Endothelial cell of umbilical vein (primary cell): ENCODE results near the gene NR2C2. TPM values are rescaled to one million over a fixed set of nuclear protein-coding genes. Genes with fewer than 3 reads are reported as not detected.

ENCODE experiments used
- BruUV-seq: library from RNA; stranded (reverse); fragments of 400-500 nt; replicated peaks from 2 replicates; lab custom pipeline; 2021; lab: Mats Ljungman, UMichigan
- CTCF ChIA-PET: fragments of 300-600, 350-600 bp; sonication (Branson Sonifier 250); formaldehyde crosslinking; loops from one replicate; lab custom pipeline; 2021; ENCODE audit warnings: antibody characterized with exemption, inconsistent platforms; lab: Charles Lee
- POLR2A ChIA-PET: fragments of 300-600, 350-600 bp; sonication (Branson Sonifier 250); formaldehyde crosslinking; loops from one replicate; lab custom pipeline; 2021; ENCODE audit warnings: antibody characterized with exemption, inconsistent platforms; lab: Charles Lee
- DNase-seq: peaks from one replicate; pipeline ENCODE4 v3.0.0-alpha.2; 2011; ENCODE audit warnings: low read depth, low spot score
- FAIRE-seq: peaks from 2 replicates; lab custom pipeline; 2011; peaks lifted over from hg19 to GRCh38; lab: Jason Lieb, UNC
- H2AFZ ChIP-seq: 2 replicates; pipeline ENCODE4 v1.6.0; 2012; ENCODE audit warnings: low read depth, low read length, control low read depth, inconsistent platforms
- H3K27ac ChIP-seq: 2 replicates; pipeline ENCODE4 v1.5.1; 2011; ENCODE audit warnings: low read depth, mild to moderate bottlenecking, control low read depth, low read length, moderate library complexity; ENCODE audit not compliant: insufficient read depth
- H3K27me3 ChIP-seq, 2 experiments: 2 replicates each; pipeline versions ENCODE4 v1.6.0 to v1.6.1; 2011; ENCODE audit warnings: low read length in 2 of 2, mixed read lengths in 1 of 2; ENCODE audit not compliant: control insufficient read depth in 2 of 2, insufficient read depth in 2 of 2
- H3K36me3 ChIP-seq, 2 experiments: 2 replicates in 1 of 2; 3 replicates in 1 of 2; pipeline ENCODE4 v1.5.1; 2011; ENCODE audit warnings: low read length in 2 of 2, mild to moderate bottlenecking in 1 of 2, moderate library complexity in 1 of 2; ENCODE audit not compliant: control insufficient read depth in 2 of 2, insufficient read depth in 2 of 2; ENCODE audit errors: extremely low read depth in 1 of 2
- H3K4me1 ChIP-seq: 3 replicates; pipeline ENCODE4 v1.5.1; 2011; ENCODE audit warnings: mild to moderate bottlenecking, low read length; ENCODE audit not compliant: control insufficient read depth, insufficient read depth; ENCODE audit errors: extremely low read depth
- H3K4me2 ChIP-seq: 2 replicates; pipeline ENCODE4 v1.6.1; 2011; ENCODE audit warnings: low read length, control low read depth, mixed read lengths; ENCODE audit not compliant: insufficient read depth
- H3K4me3 ChIP-seq, 3 experiments: fragments of 200-600 bp in 1 of 3; sonication (generic), shearing (Covaris generic) in 1 of 3; replicated peaks in 1 of 3; 2 replicates each; pipeline ENCODE4 v1.5.1; 2011 to 2016; ENCODE audit warnings: control low read depth in 3 of 3, low read length in 3 of 3, mild to moderate bottlenecking in 2 of 3, inconsistent platforms in 1 of 3, low read depth in 1 of 3, moderate library complexity in 1 of 3; ENCODE audit not compliant: insufficient read depth in 1 of 3
- H3K79me2 ChIP-seq: 2 replicates; pipeline ENCODE4 v1.6.0; 2012; ENCODE audit warnings: low read length, inconsistent platforms; ENCODE audit not compliant: control insufficient read depth, insufficient read depth
- H3K9ac ChIP-seq: replicated peaks from 2 replicates; pipeline ENCODE3; 2011; ENCODE audit warnings: low read length, control low read depth; ENCODE audit not compliant: insufficient read depth; ENCODE audit errors: extremely low read depth
- H3K9me1 ChIP-seq: replicated peaks from 3 replicates; pipeline ENCODE4 v1.6.0; 2011; ENCODE audit warnings: mild to moderate bottlenecking, low read length; ENCODE audit not compliant: control insufficient read depth, insufficient read depth; ENCODE audit errors: extremely low read depth
- H3K9me3 ChIP-seq: replicated peaks from 2 replicates; pipeline ENCODE4 v1.5.1; 2012; ENCODE audit warnings: low read length, inconsistent platforms; ENCODE audit not compliant: control insufficient read depth, insufficient read depth
- H4K20me1 ChIP-seq: replicated peaks from 2 replicates; pipeline ENCODE3; 2011; ENCODE audit warnings: mild to moderate bottlenecking, low read length; ENCODE audit not compliant: control insufficient read depth, insufficient read depth; ENCODE audit errors: extremely low read depth
- EZH2 ChIP-seq: IDR thresholded peaks from 2 replicates; pipeline ENCODE4 v1.6.1; 2012; ENCODE audit warnings: borderline replicate concordance, low read depth, mild to moderate bottlenecking, moderate library complexity, low read length, inconsistent platforms; ENCODE audit not compliant: severe bottlenecking
- FOS ChIP-seq: IDR thresholded peaks from 2 replicates; pipeline ENCODE4 v1.6.1; 2011; ENCODE audit warnings: mild to moderate bottlenecking, low read length, moderate library complexity, borderline replicate concordance; ENCODE audit not compliant: insufficient read depth
- GATA2 ChIP-seq: IDR thresholded peaks from 2 replicates; pipeline ENCODE4 v1.7.0; 2011; ENCODE audit warnings: low read depth, mild to moderate bottlenecking, moderate library complexity, mixed read lengths, low read length; ENCODE audit not compliant: insufficient read length, insufficient read depth
- JUN ChIP-seq: IDR thresholded peaks from 2 replicates; pipeline ENCODE4 v1.6.1; 2011; ENCODE audit warnings: borderline replicate concordance, low read depth; ENCODE audit not compliant: insufficient read length, insufficient read depth
- MYC ChIP-seq: IDR thresholded peaks from one replicate; pipeline ENCODE4 v1.6.1; 2011; ENCODE audit warnings: mild to moderate bottlenecking, low read depth, low read length
- POLR2A ChIP-seq: IDR thresholded peaks from 2 replicates; pipeline ENCODE4 v1.6.1; 2012; ENCODE audit warnings: low read depth, mild to moderate bottlenecking, control low read depth, low read length
- POLR2AphosphoS5 ChIP-seq: IDR thresholded peaks from 2 replicates; pipeline ENCODE4 v1.6.1; 2012; ENCODE audit warnings: low read depth, mild to moderate bottlenecking, control low read depth, low read length, moderate library complexity; ENCODE audit not compliant: insufficient read depth
- dilution Hi-C: fragments of 300-500 bp; cut with MboI; formaldehyde crosslinking; loops from one replicate; pipeline ENCODE4 v1.15.0; 2019; ENCODE audit warnings: low sequenced_read_pairs; ENCODE audit not compliant: extremely low pct_ligation_motif_present
- intact Hi-C: fragments of 100-400 bp; cut with micrococcal nuclease; formaldehyde crosslinking; loops from one replicate; pipeline ENCODE4 v1.10.0; 2022
- polyA plus RNA-seq, 4 experiments: library from polyadenylated mRNA; depleted of rRNA in 3 of 4; stranded (reverse) in 3 of 4; unstranded in 1 of 4; fragments of >200 nt; gene quantifications; 2 replicates each; pipeline versions ENCODE4 v1.2.1 to v1.2.3, GENCODE V29; 2011 to 2012; ENCODE audit warnings: missing spikeins in 1 of 4
- total RNA-seq: library from RNA; stranded (reverse); gene quantifications from 2 replicates; pipeline ENCODE4 v1.2.3, GENCODE V29; 2021
- TF ChIP-seq, protein P1 (sequence below): IDR thresholded peaks from 2 replicates; pipeline ENCODE4 v1.6.1; 2011; ENCODE audit not compliant: insufficient read depth, insufficient read length
- TF ChIP-seq, protein P2 (sequence below), 2 donors: IDR thresholded peaks; 1 replicate in 1 of 2; 2 replicates in 1 of 2; pipeline ENCODE4 v1.5.1; 2011; ENCODE audit warnings: low read length in 2 of 2, mild to moderate bottlenecking in 2 of 2, moderate library complexity in 2 of 2, control low read depth in 1 of 2, inconsistent platforms in 1 of 2, low read depth in 1 of 2; ENCODE audit not compliant: insufficient read depth in 1 of 2; ENCODE audit errors: extremely low read depth in 1 of 2

Gene NR2C2
- total and polyA plus RNA-seq, 2 donors (not counting 3 experiments of a cell fraction or from before 2014, with no cell fraction given), result 20.3 to 59.8 TPM

DNA sequence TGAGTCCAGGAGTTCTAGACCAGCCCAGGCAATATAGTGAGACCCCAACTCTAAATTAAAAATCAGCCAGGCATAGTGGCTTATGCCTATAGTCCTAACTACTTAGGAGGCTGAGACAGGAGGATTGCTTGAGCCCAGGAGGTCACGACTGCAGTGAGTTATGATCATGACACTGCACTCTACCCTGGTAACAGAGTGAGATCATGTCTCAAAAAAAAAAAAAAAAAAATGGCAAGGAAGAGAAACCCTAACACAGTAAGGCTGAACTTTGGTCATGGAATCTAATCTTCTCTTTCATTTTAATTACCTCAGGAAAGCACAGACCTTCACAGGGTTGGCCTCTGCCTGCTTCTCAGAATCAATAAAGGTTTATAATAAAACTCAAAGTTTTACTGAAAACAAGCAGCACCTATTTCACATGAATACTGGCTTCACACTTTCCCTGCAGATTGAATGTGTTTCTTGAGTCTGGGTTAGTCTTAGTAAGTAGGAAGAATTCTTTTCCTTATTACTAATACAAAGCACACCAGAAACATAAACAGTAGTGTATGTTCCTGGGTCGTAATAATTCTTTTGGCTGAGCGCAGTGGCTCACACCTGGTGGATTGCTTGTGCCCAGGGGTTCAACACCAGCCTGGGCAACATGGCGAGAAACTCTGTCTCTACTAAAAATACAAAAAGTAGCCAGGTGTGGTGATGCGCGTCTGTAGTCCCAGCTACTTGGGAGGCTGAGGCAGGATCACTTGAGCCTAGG, 11.6 kb upstream of the NR2C2 start:
- BruUV-seq, result no TSS peak
- Histone ChIP-seq H3K36me3 (peaks cover 14 to 41% of the 10 kb centered on the region in 2 experiments), H2AFZ (no peak overlapping the region), H3K4me1 (no peaks in the 10 kb centered on the region), H3K4me2 (no peak overlapping the region), H3K9me3 (no peaks in the 10 kb centered on the region), H3K27ac (no peak overlapping the region), H4K20me1 (no peaks in the 10 kb centered on the region), H3K4me3 (no peak overlapping the region), H3K79me2 (no peaks in the 10 kb centered on the region), H3K27me3 (no peaks in the 10 kb centered on the region), H3K9me1 (no peaks in the 10 kb centered on the region), H3K9ac (no peak overlapping the region)
- no peak for FAIRE-seq
- TF ChIP-seq, protein P1, sequence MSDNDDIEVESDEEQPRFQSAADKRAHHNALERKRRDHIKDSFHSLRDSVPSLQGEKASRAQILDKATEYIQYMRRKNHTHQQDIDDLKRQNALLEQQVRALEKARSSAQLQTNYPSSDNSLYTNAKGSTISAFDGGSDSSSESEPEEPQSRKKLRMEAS, result no peak
- TF ChIP-seq JUN, result no peak
- no peak for TF ChIP-seq FOS
- TF ChIP-seq GATA2, result no peak
- TF ChIP-seq, protein P2, sequence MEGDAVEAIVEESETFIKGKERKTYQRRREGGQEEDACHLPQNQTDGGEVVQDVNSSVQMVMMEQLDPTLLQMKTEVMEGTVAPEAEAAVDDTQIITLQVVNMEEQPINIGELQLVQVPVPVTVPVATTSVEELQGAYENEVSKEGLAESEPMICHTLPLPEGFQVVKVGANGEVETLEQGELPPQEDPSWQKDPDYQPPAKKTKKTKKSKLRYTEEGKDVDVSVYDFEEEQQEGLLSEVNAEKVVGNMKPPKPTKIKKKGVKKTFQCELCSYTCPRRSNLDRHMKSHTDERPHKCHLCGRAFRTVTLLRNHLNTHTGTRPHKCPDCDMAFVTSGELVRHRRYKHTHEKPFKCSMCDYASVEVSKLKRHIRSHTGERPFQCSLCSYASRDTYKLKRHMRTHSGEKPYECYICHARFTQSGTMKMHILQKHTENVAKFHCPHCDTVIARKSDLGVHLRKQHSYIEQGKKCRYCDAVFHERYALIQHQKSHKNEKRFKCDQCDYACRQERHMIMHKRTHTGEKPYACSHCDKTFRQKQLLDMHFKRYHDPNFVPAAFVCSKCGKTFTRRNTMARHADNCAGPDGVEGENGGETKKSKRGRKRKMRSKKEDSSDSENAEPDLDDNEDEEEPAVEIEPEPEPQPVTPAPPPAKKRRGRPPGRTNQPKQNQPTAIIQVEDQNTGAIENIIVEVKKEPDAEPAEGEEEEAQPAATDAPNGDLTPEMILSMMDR (IDR thresholded peaks at IDR 0.05; ENCODE audit: extremely low read depth in 1 of 2, insufficient read depth in 1 of 2, low read depth in 1 of 2, low read length in 2 of 2), result no peak
- TF ChIP-seq EZH2, result no peak
- TF ChIP-seq MYC, result no peak
- no peak for TF ChIP-seq POLR2AphosphoS5
- TF ChIP-seq POLR2A, result no peak
- ChIA-PET POLR2A (no interaction called here), CTCF (interaction anchor here (1.2 kb wide), 1 partner anchor 10 kb away, joined by 3 read pairs; no protein-coding TSS in a partner anchor)
- no peak for DNase-seq
- intact Hi-C loops (no loop called here), dilution Hi-C loops (no loop called here)
